GM23338 (cell line): ENCODE measurements around the gene ASCL2. TPM values are rescaled to one million over a fixed set of nuclear protein-coding genes. Genes with fewer than 3 reads are reported as not detected.

Source experiments
- ATAC-seq: fragments of 200-7000 bp; cut with Tn5 transposase; 3 replicates; pipeline ENCODE4 v1.9.1; 2020
- DNase-seq: peaks from one replicate; pipeline ENCODE4 v3.0.0-alpha.2; 2015; ENCODE audit warnings: low spot score
- H2AFZ ChIP-seq: fragments of 200-600 bp; sonication (generic); 2 replicates; pipeline ENCODE4 v1.8.0; 2016; ENCODE audit warnings: antibody characterized with exemption, mild to moderate bottlenecking, moderate library complexity
- H3F3A ChIP-seq: fragments of 200-600 bp; sonication (generic); replicated peaks from 2 replicates; pipeline ENCODE4 v1.8.0; 2017; ENCODE audit warnings: antibody characterized with exemption, mixed run types, low read depth
- H3K27ac ChIP-seq: fragments of 200-600 bp; sonication (generic); 2 replicates; pipeline ENCODE4 v1.6.1; 2016; ENCODE audit warnings: low read depth
- H3K27me3 ChIP-seq: fragments of 200-600 bp; sonication (generic); 2 replicates; pipeline ENCODE4 v1.8.0; 2016; ENCODE audit warnings: mild to moderate bottlenecking, mixed run types, moderate library complexity; ENCODE audit not compliant: insufficient read depth
- H3K36me3 ChIP-seq: fragments of 200-600 bp; sonication (generic); 2 replicates; pipeline ENCODE4 v1.8.0; 2016; ENCODE audit warnings: mild to moderate bottlenecking; ENCODE audit not compliant: insufficient read depth
- H3K4me1 ChIP-seq: fragments of 200-600 bp; sonication (generic); 2 replicates; pipeline ENCODE4 v1.8.0; 2016; ENCODE audit warnings: mild to moderate bottlenecking, moderate library complexity; ENCODE audit not compliant: insufficient read depth
- H3K4me2 ChIP-seq: fragments of 200-600 bp; sonication (generic); 2 replicates; pipeline ENCODE4 v1.7.1; 2017; ENCODE audit warnings: mixed run types
- H3K4me3 ChIP-seq: fragments of 200-600 bp; sonication (generic); 2 replicates; pipeline ENCODE4 v1.6.1; 2016; ENCODE audit warnings: mixed run types
- H3K79me2 ChIP-seq: fragments of 200-600 bp; sonication (generic); replicated peaks from 2 replicates; pipeline ENCODE4 v1.8.0; 2017; ENCODE audit warnings: mild to moderate bottlenecking; ENCODE audit not compliant: insufficient read depth
- H3K9me2 ChIP-seq: fragments of 200-600 bp; sonication (generic); 2 replicates; pipeline ENCODE4 v1.8.0; 2017; ENCODE audit not compliant: insufficient read depth
- H4K20me1 ChIP-seq: fragments of 200-600 bp; sonication (generic); replicated peaks from 2 replicates; pipeline ENCODE4 v1.8.0; 2017; ENCODE audit warnings: mild to moderate bottlenecking; ENCODE audit not compliant: insufficient read depth
- H3K27ac Mint-ChIP-seq: 2 replicates; pipeline ENCODE4 v1.8.0; 2020; ENCODE audit warnings: inconsistent platforms, mild to moderate bottlenecking, moderate library complexity, mixed read lengths
- H3K27me3 Mint-ChIP-seq: 3 replicates; pipeline ENCODE4 v1.8.0; 2022; ENCODE audit warnings: low read depth, mild to moderate bottlenecking, moderate library complexity, mixed read lengths, inconsistent platforms; ENCODE audit not compliant: insufficient read depth, poor library complexity
- H3K36me3 Mint-ChIP-seq: 3 replicates; pipeline ENCODE4 v1.8.0; 2021; ENCODE audit warnings: low read depth, mild to moderate bottlenecking, inconsistent platforms, moderate library complexity, mixed read lengths
- H3K4me1 Mint-ChIP-seq: 3 replicates; pipeline ENCODE4 v1.8.0; 2020; ENCODE audit warnings: mild to moderate bottlenecking, inconsistent platforms, mixed read lengths
- H3K4me3 Mint-ChIP-seq: 3 replicates; pipeline ENCODE4 v1.8.0; 2021; ENCODE audit warnings: moderate library complexity, mild to moderate bottlenecking, inconsistent platforms, mixed read lengths
- H3K9me3 Mint-ChIP-seq: 3 replicates; pipeline ENCODE4 v1.8.0; 2020; ENCODE audit warnings: moderate library complexity, mild to moderate bottlenecking, inconsistent platforms, mixed read lengths
- CREB1 ChIP-seq: fragments of 250-450 bp; sonication (Bioruptor Pico); IDR thresholded peaks from 2 replicates; pipeline ENCODE4 v1.5.0; 2020; ENCODE audit warnings: low read depth, mild to moderate bottlenecking, moderate library complexity
- ETS1 ChIP-seq: IDR thresholded peaks from 2 replicates; pipeline ENCODE4 v1.6.1; 2016; ENCODE audit warnings: antibody characterized with exemption
- EZH2 ChIP-seq: fragments of 200-600 bp; sonication (generic); IDR thresholded peaks from one replicate; pipeline ENCODE4 v1.8.0; 2017; ENCODE audit warnings: antibody characterized with exemption, mild to moderate bottlenecking, low read depth; ENCODE audit not compliant: unreplicated experiment
- EZH2phosphoT487 ChIP-seq: fragments of 200-600 bp; sonication (generic); IDR thresholded peaks from one replicate; pipeline ENCODE4 v1.8.1; 2018; ENCODE audit warnings: antibody characterized with exemption; ENCODE audit not compliant: unreplicated experiment
- JUNB ChIP-seq: IDR thresholded peaks from one replicate; pipeline ENCODE4 v1.6.1; 2016; ENCODE audit warnings: antibody characterized with exemption; ENCODE audit not compliant: unreplicated experiment
- NANOG ChIP-seq: IDR thresholded peaks from 2 replicates; pipeline ENCODE4 v1.6.1; 2016; ENCODE audit warnings: antibody characterized with exemption, borderline replicate concordance
- POLR2AphosphoS5 ChIP-seq: IDR thresholded peaks from 2 replicates; pipeline ENCODE4 v1.6.1; 2016; ENCODE audit warnings: antibody characterized with exemption, low read depth
- STAT1 ChIP-seq: IDR thresholded peaks from one replicate; pipeline ENCODE4 v1.6.1; 2016; ENCODE audit warnings: antibody characterized with exemption; ENCODE audit not compliant: unreplicated experiment
- ZNF114 ChIP-seq: fragments of 250-450 bp; sonication (Bioruptor Pico); IDR thresholded peaks from 2 replicates; pipeline ENCODE4 v1.5.0; 2020; ENCODE audit warnings: mild to moderate bottlenecking, moderate library complexity
- ZNF331 ChIP-seq: fragments of 250-450 bp; sonication (Bioruptor Pico); IDR thresholded peaks from 2 replicates; pipeline ENCODE4 v1.5.0; 2020; ENCODE audit warnings: low read depth, mild to moderate bottlenecking, moderate library complexity
- polyA plus RNA-seq: library from polyadenylated mRNA; unstranded; fragments of >200 nt; fragmentation: Nextera tagmentation; extraction: Ambion mirVana; gene quantifications from 2 replicates; pipeline ENCODE4 v1.2.1, GENCODE V29; 2016
- total RNA-seq: library from RNA; depleted of rRNA; stranded (reverse); fragments of >200 nt; shearing (Covaris generic); gene quantifications from 2 replicates; pipeline ENCODE4 v1.2.3, GENCODE V29; 2014
- TF ChIP-seq, protein P1 (sequence below): fragments of 250-450 bp; sonication (Bioruptor Pico); IDR thresholded peaks from 2 replicates; pipeline ENCODE4 v1.5.0; 2020; ENCODE audit warnings: mild to moderate bottlenecking, moderate library complexity
- TF ChIP-seq, protein P2 (sequence below), 2 experiments: fragments of 200-600 bp in 1 of 2; sonication (generic) in 1 of 2; conservative IDR thresholded peaks; 2 replicates each; pipeline versions ENCODE4 v1.5.1 to v1.6.1; 2016 to 2017; ENCODE audit warnings: antibody characterized with exemption in 2 of 2, low read depth in 2 of 2, mild to moderate bottlenecking in 2 of 2, moderate library complexity in 1 of 2

ASCL2 gene
- total and polyA plus RNA-seq, 2 experiments from 2014 or later = 0.57 to 1.6 TPM

DNA sequence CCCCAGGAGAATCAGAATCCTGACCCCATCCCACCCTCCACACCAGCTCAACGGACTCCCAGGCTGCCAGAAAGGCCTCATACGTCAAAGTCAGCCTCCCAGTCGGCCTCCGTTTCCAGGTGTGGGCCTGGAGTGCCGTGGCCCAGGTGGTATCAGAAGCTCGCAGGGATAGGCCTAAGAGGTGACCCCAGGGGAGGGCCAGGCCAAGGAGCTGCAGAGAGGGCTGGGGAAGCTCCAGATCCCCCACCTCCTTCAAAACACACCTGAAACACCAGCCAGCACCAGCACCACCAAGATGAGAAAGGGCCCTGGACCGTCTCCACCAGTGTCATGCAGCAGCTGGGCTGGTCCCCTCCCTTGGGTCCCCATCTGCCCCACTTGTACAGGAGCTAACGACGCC, 20.3 kb downstream of the ASCL2 start (continued):
- TF ChIP-seq, protein P1, sequence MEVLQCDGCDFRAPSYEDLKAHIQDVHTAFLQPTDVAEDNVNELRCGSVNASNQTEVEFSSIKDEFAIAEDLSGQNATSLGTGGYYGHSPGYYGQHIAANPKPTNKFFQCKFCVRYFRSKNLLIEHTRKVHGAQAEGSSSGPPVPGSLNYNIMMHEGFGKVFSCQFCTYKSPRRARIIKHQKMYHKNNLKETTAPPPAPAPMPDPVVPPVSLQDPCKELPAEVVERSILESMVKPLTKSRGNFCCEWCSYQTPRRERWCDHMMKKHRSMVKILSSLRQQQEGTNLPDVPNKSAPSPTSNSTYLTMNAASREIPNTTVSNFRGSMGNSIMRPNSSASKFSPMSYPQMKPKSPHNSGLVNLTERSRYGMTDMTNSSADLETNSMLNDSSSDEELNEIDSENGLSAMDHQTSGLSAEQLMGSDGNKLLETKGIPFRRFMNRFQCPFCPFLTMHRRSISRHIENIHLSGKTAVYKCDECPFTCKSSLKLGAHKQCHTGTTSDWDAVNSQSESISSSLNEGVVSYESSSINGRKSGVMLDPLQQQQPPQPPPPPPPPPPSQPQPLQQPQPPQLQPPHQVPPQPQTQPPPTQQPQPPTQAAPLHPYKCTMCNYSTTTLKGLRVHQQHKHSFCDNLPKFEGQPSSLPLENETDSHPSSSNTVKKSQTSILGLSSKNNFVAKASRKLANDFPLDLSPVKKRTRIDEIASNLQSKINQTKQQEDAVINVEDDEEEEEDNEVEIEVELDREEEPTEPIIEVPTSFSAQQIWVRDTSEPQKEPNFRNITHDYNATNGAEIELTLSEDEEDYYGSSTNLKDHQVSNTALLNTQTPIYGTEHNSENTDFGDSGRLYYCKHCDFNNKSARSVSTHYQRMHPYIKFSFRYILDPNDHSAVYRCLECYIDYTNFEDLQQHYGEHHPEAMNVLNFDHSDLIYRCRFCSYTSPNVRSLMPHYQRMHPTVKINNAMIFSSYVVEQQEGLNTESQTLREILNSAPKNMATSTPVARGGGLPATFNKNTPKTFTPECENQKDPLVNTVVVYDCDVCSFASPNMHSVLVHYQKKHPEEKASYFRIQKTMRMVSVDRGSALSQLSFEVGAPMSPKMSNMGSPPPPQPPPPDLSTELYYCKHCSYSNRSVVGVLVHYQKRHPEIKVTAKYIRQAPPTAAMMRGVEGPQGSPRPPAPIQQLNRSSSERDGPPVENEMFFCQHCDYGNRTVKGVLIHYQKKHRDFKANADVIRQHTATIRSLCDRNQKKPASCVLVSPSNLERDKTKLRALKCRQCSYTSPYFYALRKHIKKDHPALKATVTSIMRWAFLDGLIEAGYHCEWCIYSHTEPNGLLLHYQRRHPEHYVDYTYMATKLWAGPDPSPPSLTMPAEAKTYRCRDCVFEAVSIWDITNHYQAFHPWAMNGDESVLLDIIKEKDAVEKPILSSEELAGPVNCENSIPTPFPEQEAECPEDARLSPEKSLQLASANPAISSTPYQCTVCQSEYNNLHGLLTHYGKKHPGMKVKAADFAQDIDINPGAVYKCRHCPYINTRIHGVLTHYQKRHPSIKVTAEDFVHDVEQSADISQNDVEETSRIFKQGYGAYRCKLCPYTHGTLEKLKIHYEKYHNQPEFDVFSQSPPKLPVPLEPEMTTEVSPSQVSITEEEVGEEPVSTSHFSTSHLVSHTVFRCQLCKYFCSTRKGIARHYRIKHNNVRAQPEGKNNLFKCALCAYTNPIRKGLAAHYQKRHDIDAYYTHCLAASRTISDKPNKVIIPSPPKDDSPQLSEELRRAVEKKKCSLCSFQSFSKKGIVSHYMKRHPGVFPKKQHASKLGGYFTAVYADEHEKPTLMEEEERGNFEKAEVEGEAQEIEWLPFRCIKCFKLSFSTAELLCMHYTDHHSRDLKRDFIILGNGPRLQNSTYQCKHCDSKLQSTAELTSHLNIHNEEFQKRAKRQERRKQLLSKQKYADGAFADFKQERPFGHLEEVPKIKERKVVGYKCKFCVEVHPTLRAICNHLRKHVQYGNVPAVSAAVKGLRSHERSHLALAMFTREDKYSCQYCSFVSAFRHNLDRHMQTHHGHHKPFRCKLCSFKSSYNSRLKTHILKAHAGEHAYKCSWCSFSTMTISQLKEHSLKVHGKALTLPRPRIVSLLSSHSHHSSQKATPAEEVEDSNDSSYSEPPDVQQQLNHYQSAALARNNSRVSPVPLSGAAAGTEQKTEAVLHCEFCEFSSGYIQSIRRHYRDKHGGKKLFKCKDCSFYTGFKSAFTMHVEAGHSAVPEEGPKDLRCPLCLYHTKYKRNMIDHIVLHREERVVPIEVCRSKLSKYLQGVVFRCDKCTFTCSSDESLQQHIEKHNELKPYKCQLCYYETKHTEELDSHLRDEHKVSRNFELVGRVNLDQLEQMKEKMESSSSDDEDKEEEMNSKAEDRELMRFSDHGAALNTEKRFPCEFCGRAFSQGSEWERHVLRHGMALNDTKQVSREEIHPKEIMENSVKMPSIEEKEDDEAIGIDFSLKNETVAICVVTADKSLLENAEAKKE (CRISPR knock-in tag) = no peak
- TF ChIP-seq JUNB (no peak), ZNF114 (no peak), CREB1 (CRISPR knock-in tag) (no peak), NANOG (no peak), ETS1 (no peak), ZNF331 (no peak)

- Mint-ChIP-seq H3K9me3 (no peaks in the 10 kb centered on the region), H3K36me3 (no peaks in the 10 kb centered on the region), H3K4me1 (no peaks in the 10 kb centered on the region), H3K4me3 (no peak overlapping the region), H3K27me3 (peaks cover 16% of the 10 kb centered on the region), H3K27ac (no peak overlapping the region)
- H3K4me2 ChIP-seq = no peak overlapping the region
- H3K79me2 ChIP-seq = no peaks in the 10 kb centered on the region
- no peaks in the 10 kb centered on the region for H3F3A ChIP-seq
- no peak overlapping the region for H2AFZ ChIP-seq
- no peak overlapping the region for H3K4me3 ChIP-seq
- DNase-seq (no peak), ATAC-seq (no peak)
- no peaks in the 10 kb centered on the region for H4K20me1 ChIP-seq
- no peaks in the 10 kb centered on the region for H3K36me3 ChIP-seq
- H3K9me2 ChIP-seq = no peaks in the 10 kb centered on the region
- no peaks in the 10 kb centered on the region for H3K4me1 ChIP-seq
- H3K27me3 ChIP-seq = peaks cover 3% of the 10 kb centered on the region; the same call in 1 of the 2 replicates
- H3K27ac ChIP-seq = no peak overlapping the region
- TF ChIP-seq CREB1 (CRISPR knock-in tag) (no peak), ZNF114 (no peak), NANOG (no peak), EZH2 (no peak), ZNF331 (no peak), ETS1 (no peak), EZH2phosphoT487 (no peak), POLR2AphosphoS5 (no peak), STAT1 (no peak)
- TF ChIP-seq, protein P2, sequence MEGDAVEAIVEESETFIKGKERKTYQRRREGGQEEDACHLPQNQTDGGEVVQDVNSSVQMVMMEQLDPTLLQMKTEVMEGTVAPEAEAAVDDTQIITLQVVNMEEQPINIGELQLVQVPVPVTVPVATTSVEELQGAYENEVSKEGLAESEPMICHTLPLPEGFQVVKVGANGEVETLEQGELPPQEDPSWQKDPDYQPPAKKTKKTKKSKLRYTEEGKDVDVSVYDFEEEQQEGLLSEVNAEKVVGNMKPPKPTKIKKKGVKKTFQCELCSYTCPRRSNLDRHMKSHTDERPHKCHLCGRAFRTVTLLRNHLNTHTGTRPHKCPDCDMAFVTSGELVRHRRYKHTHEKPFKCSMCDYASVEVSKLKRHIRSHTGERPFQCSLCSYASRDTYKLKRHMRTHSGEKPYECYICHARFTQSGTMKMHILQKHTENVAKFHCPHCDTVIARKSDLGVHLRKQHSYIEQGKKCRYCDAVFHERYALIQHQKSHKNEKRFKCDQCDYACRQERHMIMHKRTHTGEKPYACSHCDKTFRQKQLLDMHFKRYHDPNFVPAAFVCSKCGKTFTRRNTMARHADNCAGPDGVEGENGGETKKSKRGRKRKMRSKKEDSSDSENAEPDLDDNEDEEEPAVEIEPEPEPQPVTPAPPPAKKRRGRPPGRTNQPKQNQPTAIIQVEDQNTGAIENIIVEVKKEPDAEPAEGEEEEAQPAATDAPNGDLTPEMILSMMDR (conservative IDR thresholded peaks at IDR 0.05; ENCODE audit: low read depth in 2 of 2) = no peak
Measured at GRCh38 chr11:2249189-2249916, 21.0 kb downstream of the ASCL2 start.
